ENCODE data around the gene PPIL4. TPM values are rescaled to one million over a fixed set of nuclear protein-coding genes. Genes with fewer than 3 reads are reported as not detected.
A peak's percentile ranks its signal among the peaks of the same experiment; 100 is the strongest.
"Not testable (repeated sequence)": the region's sequence is repeated elsewhere in the genome, so short reads cannot be mapped to it uniquely, and the experiment has no call there.

Gene PPIL4
- total RNA-seq, 1 experiment from 2014 or later = 25.0 TPM

DNA sequence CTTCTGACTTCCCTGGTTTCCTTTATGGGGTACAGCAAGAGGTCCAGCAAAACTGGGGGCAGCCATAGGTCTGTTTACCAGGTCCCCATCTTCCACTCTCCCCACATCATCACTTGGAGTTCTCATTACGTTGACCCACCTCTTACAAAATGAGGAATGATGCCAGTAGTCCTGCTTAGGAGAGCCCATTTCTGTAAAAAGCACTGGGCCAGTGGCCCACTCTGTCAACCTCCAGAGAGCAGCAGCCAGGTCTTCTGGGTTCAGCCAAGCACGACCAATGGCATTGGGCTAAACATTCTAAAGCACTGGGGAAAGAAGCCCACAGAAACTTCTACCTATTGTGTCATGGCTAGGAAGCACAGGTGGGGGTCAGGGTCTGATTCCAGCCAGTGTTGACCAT lies 74.9 kb downstream of the PPIL4 start:
- Histone ChIP-seq H3K27ac (ENCODE audit: low read length) (peak overlapping the region; percentile 100), H3K4me1 (ENCODE audit: low read length) (peaks cover 99% of the 10 kb centered on the region), H2AFZ (ENCODE audit: low read length) (no peak overlapping the region), H3K9me2 (replicated peaks; ENCODE audit: insufficient read depth, low read length) (no peaks in the 10 kb centered on the region), H3K79me2 (ENCODE audit: low read length) (peaks cover 70% of the 10 kb centered on the region), H3K4me2 (ENCODE audit: low read depth, low read length, poor library complexity, severe bottlenecking) (no peak overlapping the region), H3K9me3 (ENCODE audit: low read length) (no peaks in the 10 kb centered on the region), H4K20me1 (ENCODE audit: insufficient read depth, low read depth, low read length) (no peaks in the 10 kb centered on the region; the same call in 1 of the 2 replicates), H3K4me3 (ENCODE audit: low read length) (no peak overlapping the region), H3K36me3 (ENCODE audit: insufficient read depth, low read length) (peaks cover 56% of the 10 kb centered on the region), H3K27me3 (ENCODE audit: low read length) (no peaks in the 10 kb centered on the region), H3K9ac (ENCODE audit: low read length) (peak overlapping the region; percentile 20; the same call in 1 of the 2 replicates)
- DNase-seq = no peak

DNA sequence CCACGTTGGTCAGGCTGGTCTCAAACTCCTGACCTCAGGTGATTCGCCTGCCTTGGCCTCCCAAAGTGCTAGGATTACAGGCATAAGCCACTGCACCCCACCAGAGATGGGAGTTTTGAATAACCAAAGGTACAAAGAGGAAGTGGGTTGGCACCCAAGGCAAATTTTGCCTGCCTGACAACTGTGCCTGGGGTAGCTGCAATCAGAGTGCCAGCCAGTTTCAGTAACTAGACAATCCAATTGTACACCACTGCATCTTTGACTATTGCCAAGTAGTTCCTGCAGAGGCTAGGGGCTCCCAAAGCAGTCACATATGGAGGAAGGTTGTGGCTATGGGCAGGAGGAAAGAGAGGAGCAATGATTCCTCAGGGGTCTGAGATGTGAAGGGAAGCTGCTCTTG lies 77.7 kb downstream of the PPIL4 start:
- Histone ChIP-seq H3K79me2 (ENCODE audit: low read length) (peaks cover 69% of the 10 kb centered on the region), H3K36me3 (ENCODE audit: insufficient read depth, low read length) (peaks cover 61% of the 10 kb centered on the region), H4K20me1 (ENCODE audit: insufficient read depth, low read depth, low read length) (peaks cover 6% of the 10 kb centered on the region; the same call in 1 of the 2 replicates), H2AFZ (ENCODE audit: low read length) (no peak overlapping the region), H3K27ac (ENCODE audit: low read length) (peak overlapping the region; percentile 100), H3K4me2 (ENCODE audit: low read depth, low read length, poor library complexity, severe bottlenecking) (peak overlapping the region; percentile 88), H3K4me3 (ENCODE audit: low read length) (peak overlapping the region; percentile 66), H3K9me2 (replicated peaks; ENCODE audit: insufficient read depth, low read length) (no peaks in the 10 kb centered on the region), H3K9me3 (ENCODE audit: low read length) (no peaks in the 10 kb centered on the region), H3K9ac (ENCODE audit: low read length) (peak overlapping the region; percentile 87), H3K27me3 (ENCODE audit: low read length) (no peaks in the 10 kb centered on the region), H3K4me1 (ENCODE audit: low read length) (peaks cover 81% of the 10 kb centered on the region)
- peak; percentile 93 for DNase-seq

DNA sequence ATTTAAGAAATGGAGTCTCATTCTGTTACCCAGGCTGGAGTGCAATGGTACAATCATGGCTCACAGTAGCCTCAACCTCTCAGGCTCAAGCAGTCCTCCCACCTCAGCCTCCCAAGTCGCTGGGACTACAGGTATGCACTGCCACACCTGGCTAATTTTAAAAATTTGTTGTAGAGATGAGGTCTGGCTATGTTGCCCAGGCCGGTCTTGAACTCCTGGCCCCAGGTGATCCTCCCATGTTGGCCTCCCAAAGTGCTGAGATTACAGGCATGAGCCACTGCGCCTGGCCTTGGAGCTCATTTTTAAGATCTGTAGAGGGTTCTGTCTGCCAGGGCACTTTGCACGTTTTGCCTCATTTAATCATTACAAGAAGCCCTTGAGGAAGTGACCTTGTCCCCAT lies 78.6 kb downstream of the PPIL4 start:
- no peak overlapping the region for H2AFZ ChIP-seq (ENCODE audit: low read length)
- H3K9ac ChIP-seq (ENCODE audit: low read length) = peak overlapping the region; percentile 87
- H3K4me3 ChIP-seq (ENCODE audit: low read length) = peak overlapping the region; percentile 34
- peak overlapping the region; percentile 88 for H3K4me2 ChIP-seq (ENCODE audit: low read depth, low read length, poor library complexity, severe bottlenecking)
- H3K79me2 ChIP-seq (ENCODE audit: low read length) = peaks cover 69% of the 10 kb centered on the region
- no peak for DNase-seq
- H4K20me1 ChIP-seq (ENCODE audit: insufficient read depth, low read depth, low read length) = peaks cover 6% of the 10 kb centered on the region; the same call in 1 of the 2 replicates
- no peaks in the 10 kb centered on the region for H3K27me3 ChIP-seq (ENCODE audit: low read length)
- peak overlapping the region; percentile 100 for H3K27ac ChIP-seq (ENCODE audit: low read length)
- peaks cover 58% of the 10 kb centered on the region for H3K36me3 ChIP-seq (ENCODE audit: insufficient read depth, low read length)
- no peaks in the 10 kb centered on the region for H3K9me3 ChIP-seq (ENCODE audit: low read length)
- H3K9me2 ChIP-seq (replicated peaks; ENCODE audit: insufficient read depth, low read length) = no peaks in the 10 kb centered on the region
- H3K4me1 ChIP-seq (ENCODE audit: low read length) = peaks cover 71% of the 10 kb centered on the region

DNA sequence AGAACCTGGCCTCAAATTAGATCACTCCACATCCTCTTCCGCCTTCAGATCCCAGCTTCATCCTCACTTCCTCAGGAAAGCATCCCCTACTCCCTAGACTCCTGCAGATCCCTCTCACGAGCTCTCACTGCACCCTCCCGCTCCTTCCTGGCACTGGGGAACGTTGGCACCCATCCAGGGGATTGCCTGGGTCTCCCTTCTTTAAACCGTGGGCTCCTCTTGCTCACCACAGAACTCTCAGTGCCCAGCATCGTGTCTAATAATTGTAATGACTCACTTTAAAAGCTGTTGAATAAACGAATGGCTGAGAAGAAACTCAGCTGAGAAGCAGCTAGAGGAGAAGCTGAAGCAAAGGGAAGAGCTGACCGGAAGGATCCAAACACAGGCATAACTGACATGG lies 81.4 kb downstream of the PPIL4 start:
- H2AFZ ChIP-seq (ENCODE audit: low read length) = no peak overlapping the region
- H3K79me2 ChIP-seq (ENCODE audit: low read length) = peaks cover 77% of the 10 kb centered on the region
- DNase-seq = no peak
- no peaks in the 10 kb centered on the region for H3K9me2 ChIP-seq (replicated peaks; ENCODE audit: insufficient read depth, low read length)
- no peak overlapping the region for H3K4me3 ChIP-seq (ENCODE audit: low read length)
- peaks cover 60% of the 10 kb centered on the region for H3K36me3 ChIP-seq (ENCODE audit: insufficient read depth, low read length)
- peak overlapping the region; percentile 100; the same call in 1 of the 2 replicates for H3K27ac ChIP-seq (ENCODE audit: low read length)
- H3K9ac ChIP-seq (ENCODE audit: low read length) = no peak overlapping the region
- H3K27me3 ChIP-seq (ENCODE audit: low read length) = no peaks in the 10 kb centered on the region
- H3K4me2 ChIP-seq (ENCODE audit: low read depth, low read length, poor library complexity, severe bottlenecking) = no peak overlapping the region
- H4K20me1 ChIP-seq (ENCODE audit: insufficient read depth, low read depth, low read length) = peaks cover 9% of the 10 kb centered on the region; the same call in 1 of the 2 replicates
- H3K9me3 ChIP-seq (ENCODE audit: low read length) = no peaks in the 10 kb centered on the region
- peaks cover 43% of the 10 kb centered on the region for H3K4me1 ChIP-seq (ENCODE audit: low read length)

DNA sequence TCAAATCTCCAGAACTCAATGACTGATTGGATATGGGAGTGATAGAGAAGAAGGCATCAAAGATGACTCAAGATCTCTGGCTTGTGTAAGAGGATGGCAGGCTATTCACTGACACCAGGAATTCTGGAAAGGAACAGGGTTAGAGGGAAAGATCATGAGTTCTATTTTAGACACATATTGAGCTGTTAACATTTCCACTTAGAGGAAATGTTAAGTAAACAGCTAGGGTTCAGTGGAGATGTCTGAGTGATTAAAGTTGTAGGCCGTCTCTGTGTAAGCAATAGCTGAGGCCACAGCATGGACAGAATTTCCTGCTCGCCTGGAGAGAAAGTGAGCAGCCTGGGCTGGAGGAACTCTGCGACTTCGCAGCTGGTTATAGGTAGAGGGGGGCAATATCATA lies 82.1 kb downstream of the PPIL4 start:
- Histone ChIP-seq H3K27me3 (ENCODE audit: low read length) (no peaks in the 10 kb centered on the region), H3K4me2 (ENCODE audit: low read depth, low read length, poor library complexity, severe bottlenecking) (no peak overlapping the region), H3K36me3 (ENCODE audit: insufficient read depth, low read length) (peaks cover 65% of the 10 kb centered on the region), H3K27ac (ENCODE audit: low read length) (no peak overlapping the region), H3K4me1 (ENCODE audit: low read length) (peaks cover 37% of the 10 kb centered on the region), H3K79me2 (ENCODE audit: low read length) (peaks cover 83% of the 10 kb centered on the region), H2AFZ (ENCODE audit: low read length) (no peak overlapping the region), H3K9ac (ENCODE audit: low read length) (no peak overlapping the region), H3K4me3 (ENCODE audit: low read length) (no peak overlapping the region), H3K9me2 (replicated peaks; ENCODE audit: insufficient read depth, low read length) (no peaks in the 10 kb centered on the region), H4K20me1 (ENCODE audit: insufficient read depth, low read depth, low read length) (peaks cover 9% of the 10 kb centered on the region; the same call in 1 of the 2 replicates), H3K9me3 (ENCODE audit: low read length) (no peaks in the 10 kb centered on the region)
- DNase-seq = no peak

DNA sequence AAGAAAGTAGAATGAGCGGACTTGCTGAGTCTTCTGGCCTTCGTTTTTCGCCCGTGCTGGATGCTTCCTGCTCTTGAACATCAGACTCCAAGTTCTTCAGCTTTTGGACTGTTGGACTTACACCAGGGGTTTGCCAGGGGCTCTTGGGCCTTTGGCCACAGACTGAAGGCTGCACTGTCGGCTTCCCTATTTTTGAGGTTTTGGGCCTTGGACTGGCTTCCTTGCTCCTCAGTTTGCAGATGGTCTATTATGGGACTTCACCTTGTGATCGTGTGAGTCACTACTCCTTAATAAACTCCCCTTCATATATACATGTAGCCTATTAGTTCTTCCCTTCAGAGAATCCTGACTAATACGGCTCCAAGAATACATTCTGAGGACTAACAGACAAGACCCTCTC lies 83.1 kb downstream of the PPIL4 start:
- not testable (repeated sequence) for H3K27me3 ChIP-seq (ENCODE audit: low read length); H3K9ac ChIP-seq (ENCODE audit: low read length); DNase-seq; H2AFZ ChIP-seq (ENCODE audit: low read length); H3K9me2 ChIP-seq (replicated peaks; ENCODE audit: insufficient read depth, low read length); H3K4me3 ChIP-seq (ENCODE audit: low read length); H3K27ac ChIP-seq (ENCODE audit: low read length); H3K4me2 ChIP-seq (ENCODE audit: low read depth, low read length, poor library complexity, severe bottlenecking); H3K9me3 ChIP-seq (ENCODE audit: low read length)
- peaks cover 14% of the 10 kb centered on the region for H4K20me1 ChIP-seq (ENCODE audit: insufficient read depth, low read depth, low read length)
- H3K79me2 ChIP-seq (ENCODE audit: low read length) = peaks cover 90% of the 10 kb centered on the region
- peaks cover 74% of the 10 kb centered on the region for H3K36me3 ChIP-seq (ENCODE audit: insufficient read depth, low read length)
- H3K4me1 ChIP-seq (ENCODE audit: low read length) = peaks cover 26% of the 10 kb centered on the region

DNA sequence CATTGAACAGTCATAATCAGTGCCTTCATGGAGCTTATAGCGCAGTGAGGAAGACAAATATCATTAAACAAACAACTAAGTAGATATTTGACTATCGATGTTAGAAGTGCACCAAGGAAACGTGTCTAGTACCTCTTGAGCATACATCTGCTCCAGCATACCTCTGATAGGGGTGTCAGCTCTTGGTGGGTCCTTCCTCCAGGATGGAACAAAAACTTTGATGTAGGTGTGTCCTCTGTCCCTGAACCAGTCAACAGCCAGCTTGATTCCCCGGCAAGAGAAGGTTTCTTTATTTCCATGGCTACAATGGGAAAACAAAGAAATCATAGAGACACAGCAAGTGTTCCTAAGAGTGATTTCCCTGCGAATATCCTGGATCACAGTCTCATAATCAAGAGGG lies 84.2 kb downstream of the PPIL4 start:
- H3K27me3 ChIP-seq (ENCODE audit: low read length) = no peaks in the 10 kb centered on the region
- H3K9me2 ChIP-seq (replicated peaks; ENCODE audit: insufficient read depth, low read length) = no peaks in the 10 kb centered on the region
- no peak overlapping the region for H3K4me2 ChIP-seq (ENCODE audit: low read depth, low read length, poor library complexity, severe bottlenecking)
- peaks cover 83% of the 10 kb centered on the region for H3K79me2 ChIP-seq (ENCODE audit: low read length)
- no peak overlapping the region for H3K27ac ChIP-seq (ENCODE audit: low read length)
- no peak overlapping the region for H3K9ac ChIP-seq (ENCODE audit: low read length)
- H3K9me3 ChIP-seq (ENCODE audit: low read length) = no peaks in the 10 kb centered on the region
- no peak overlapping the region for H2AFZ ChIP-seq (ENCODE audit: low read length)
- no peak for DNase-seq
- H3K36me3 ChIP-seq (ENCODE audit: insufficient read depth, low read length) = peaks cover 75% of the 10 kb centered on the region
- peaks cover 25% of the 10 kb centered on the region for H4K20me1 ChIP-seq (ENCODE audit: insufficient read depth, low read depth, low read length)
- H3K4me1 ChIP-seq (ENCODE audit: low read length) = peaks cover 16% of the 10 kb centered on the region
- no peak overlapping the region for H3K4me3 ChIP-seq (ENCODE audit: low read length)

DNA sequence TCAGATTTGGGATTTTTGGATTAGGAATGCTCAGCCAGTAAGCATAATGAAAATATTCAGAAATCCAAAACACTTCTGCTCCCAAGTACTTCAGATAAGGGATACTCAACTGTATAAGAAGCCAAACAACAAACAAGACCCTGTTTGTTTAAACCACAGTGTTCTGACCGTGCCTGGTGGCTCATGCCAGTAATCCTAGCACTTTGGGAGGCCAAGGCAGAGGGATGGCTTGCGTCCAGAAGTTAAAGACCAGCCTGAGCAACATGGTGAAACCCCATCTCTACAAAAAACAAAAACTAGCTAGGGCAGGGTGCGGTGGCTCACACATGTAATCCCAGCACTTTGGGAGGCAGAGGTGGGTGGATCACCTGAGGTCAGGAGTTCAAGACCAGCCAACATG lies 85.6 kb downstream of the PPIL4 start:
- H3K9ac ChIP-seq (ENCODE audit: low read length); H2AFZ ChIP-seq (ENCODE audit: low read length); H3K9me3 ChIP-seq (ENCODE audit: low read length); DNase-seq; H3K4me1 ChIP-seq (ENCODE audit: low read length); H3K4me2 ChIP-seq (ENCODE audit: low read depth, low read length, poor library complexity, severe bottlenecking); H3K4me3 ChIP-seq (ENCODE audit: low read length); H3K27me3 ChIP-seq (ENCODE audit: low read length); H3K27ac ChIP-seq (ENCODE audit: low read length); H3K9me2 ChIP-seq (replicated peaks; ENCODE audit: insufficient read depth, low read length): not testable (repeated sequence)
- peaks cover 33% of the 10 kb centered on the region for H4K20me1 ChIP-seq (ENCODE audit: insufficient read depth, low read depth, low read length)
- peaks cover 73% of the 10 kb centered on the region for H3K36me3 ChIP-seq (ENCODE audit: insufficient read depth, low read length)
- peaks cover 70% of the 10 kb centered on the region for H3K79me2 ChIP-seq (ENCODE audit: low read length)
